Measurements from ENCODE around the gene MR1. TPM values are rescaled to one million over a fixed set of nuclear protein-coding genes. Genes with fewer than 3 reads are reported as not detected.

The MR1 gene
- total and polyA plus RNA-seq, 2 of the 13 experiments (the other 11 are each of a cell fraction or from before 2014, with no cell fraction given): 7.7 to 10.4 TPM

- in situ Hi-C loops (cut with HindIII; ENCODE audit: extremely low pct_ligation_motif_present, low pct_unique_long_range_greater_than_20kb): no loop called here
- Histone ChIP-seq H3K27ac (ENCODE audit: extremely low read length, insufficient read depth, low read length) (no peak overlapping the region), H3K4me3 (replicated peaks in 1 of 3; ENCODE audit: insufficient read depth in 1 of 3, low read depth in 2 of 3, low read length in 3 of 3) (no peak overlapping the region), H3K79me2 (ENCODE audit: insufficient read depth, low read length) (peaks cover 19% of the 10 kb centered on the region), H3K4me2 (ENCODE audit: low read depth, low read length) (no peak overlapping the region), H4K20me1 (ENCODE audit: insufficient read depth, low read length) (no peaks in the 10 kb centered on the region; the same call in none of the 2 replicates), H2AFZ (ENCODE audit: low read length) (no peak overlapping the region), H3K9me3 (ENCODE audit: low read length) (no peaks in the 10 kb centered on the region), H3K9ac (ENCODE audit: insufficient read depth, low read depth, low read length) (no peak overlapping the region), H3K36me3 (replicated peaks in 1 of 2; ENCODE audit: control insufficient read depth in 1 of 2, insufficient read depth in 2 of 2, low read length in 2 of 2) (no peaks in the 10 kb centered on the region), H3K4me1 (ENCODE audit: insufficient read depth, low read length) (peaks cover 74% of the 10 kb centered on the region), H3K27me3 (ENCODE audit: control insufficient read depth in 1 of 2, insufficient read depth in 2 of 2, low read length in 2 of 2) (no peaks in the 10 kb centered on the region; a peak in 2 of 5 replicates)
- no peak for FAIRE-seq
- no peak for ATAC-seq
- POLR2A ChIA-PET: interaction anchor here (1.4 kb wide), 1 partner anchor 9 kb away, joined by 3 read pairs; no protein-coding TSS in a partner anchor
- 88% methylated on average over 8 of the region's 8 CpGs for WGBS (ENCODE audit: low lambda C conversion rate)
- DNase-seq (ENCODE audit: low spot score): no peak
- CTCF ChIA-PET (ENCODE audit: low intra/inter-chr PET ratio, low total read pairs): no interaction called here
- intact Hi-C loops (cut with micrococcal nuclease; ENCODE audit: unreplicated experiment): no loop called here
- no TSS peak for BruUV-seq (replicated peaks)
- TF ChIP-seq ZNF670 (CRISPR knock-in tag; IDR thresholded peaks at IDR 0.05; ENCODE audit: borderline replicate concordance): no peak
- TF ChIP-seq CBFB (CRISPR knock-in tag; IDR thresholded peaks at IDR 0.05): no peak
- TF ChIP-seq FOXO4 (CRISPR knock-in tag; conservative IDR thresholded peaks at IDR 0.05): no peak
- no peak for TF ChIP-seq MED13 (CRISPR knock-in tag; IDR thresholded peaks at IDR 0.05)
- no peak for TF ChIP-seq TMF1 (CRISPR knock-in tag; IDR thresholded peaks at IDR 0.05; ENCODE audit: low read depth)
- no peak for TF ChIP-seq ZNF225 (CRISPR knock-in tag; IDR thresholded peaks at IDR 0.05)
- no peak for TF ChIP-seq SOX5 (CRISPR knock-in tag; IDR thresholded peaks at IDR 0.05; ENCODE audit: borderline replicate concordance)
- no peak for TF ChIP-seq GPN1 (CRISPR knock-in tag; IDR thresholded peaks at IDR 0.05; ENCODE audit: borderline replicate concordance)
- no peak for TF ChIP-seq KDM4B (CRISPR knock-in tag; IDR thresholded peaks at IDR 0.05)
- TF ChIP-seq AKAP8 (CRISPR knock-in tag; IDR thresholded peaks at IDR 0.05): no peak
- TF ChIP-seq ZNF367 (CRISPR knock-in tag; IDR thresholded peaks at IDR 0.05; ENCODE audit: borderline replicate concordance): no peak
- TF ChIP-seq ZNF549 (CRISPR knock-in tag; IDR thresholded peaks at IDR 0.05): no peak
- no peak for TF ChIP-seq ETS1 (CRISPR knock-in tag; IDR thresholded peaks at IDR 0.05)
- TF ChIP-seq HDAC6 (IDR thresholded peaks at IDR 0.05; ENCODE audit: low read depth, low read length): no peak
- TF ChIP-seq ZNF362 (CRISPR knock-in tag; IDR thresholded peaks at IDR 0.05; ENCODE audit: borderline replicate concordance): no peak
- no peak for TF ChIP-seq ARNT2 (CRISPR knock-in tag; IDR thresholded peaks at IDR 0.05; ENCODE audit: low read depth)
- TF ChIP-seq SMYD3 (CRISPR knock-in tag; IDR thresholded peaks at IDR 0.05): no peak
- TF ChIP-seq GLMP (CRISPR knock-in tag; IDR thresholded peaks at IDR 0.05; ENCODE audit: borderline replicate concordance): no peak
- no peak for TF ChIP-seq ZNF569 (CRISPR knock-in tag; IDR thresholded peaks at IDR 0.05; ENCODE audit: borderline replicate concordance)
Observed at GRCh38 chr1:181095260-181095659, 61.5 kb downstream of the MR1 start.
